GM23338 (cell line): Measurements from ENCODE around the gene SPECC1L.

Experiments used
- CREB1 ChIP-seq: fragments of 250-450 bp; sonication (Bioruptor Pico); IDR thresholded peaks from 2 replicates; pipeline ENCODE4 v1.5.0; 2020; ENCODE audit warnings: low read depth, mild to moderate bottlenecking, moderate library complexity
- CTCF ChIP-seq, 2 experiments: fragments of 200-600 bp in 1 of 2; sonication (generic) in 1 of 2; conservative IDR thresholded peaks; 2 replicates each; pipeline versions ENCODE4 v1.5.1 to v1.6.1; 2016 to 2017; ENCODE audit warnings: antibody characterized with exemption in 2 of 2, low read depth in 2 of 2, mild to moderate bottlenecking in 2 of 2, moderate library complexity in 1 of 2
- ETS1 ChIP-seq: IDR thresholded peaks from 2 replicates; pipeline ENCODE4 v1.6.1; 2016; ENCODE audit warnings: antibody characterized with exemption
- EZH2 ChIP-seq: fragments of 200-600 bp; sonication (generic); IDR thresholded peaks from one replicate; pipeline ENCODE4 v1.8.0; 2017; ENCODE audit warnings: antibody characterized with exemption, mild to moderate bottlenecking, low read depth; ENCODE audit not compliant: unreplicated experiment
- EZH2phosphoT487 ChIP-seq: fragments of 200-600 bp; sonication (generic); IDR thresholded peaks from one replicate; pipeline ENCODE4 v1.8.1; 2018; ENCODE audit warnings: antibody characterized with exemption; ENCODE audit not compliant: unreplicated experiment
- POLR2AphosphoS5 ChIP-seq: IDR thresholded peaks from 2 replicates; pipeline ENCODE4 v1.6.1; 2016; ENCODE audit warnings: antibody characterized with exemption, low read depth
- REST ChIP-seq: IDR thresholded peaks from one replicate; pipeline ENCODE4 v1.6.1; 2018; ENCODE audit warnings: antibody characterized with exemption; ENCODE audit not compliant: unreplicated experiment

DNA sequence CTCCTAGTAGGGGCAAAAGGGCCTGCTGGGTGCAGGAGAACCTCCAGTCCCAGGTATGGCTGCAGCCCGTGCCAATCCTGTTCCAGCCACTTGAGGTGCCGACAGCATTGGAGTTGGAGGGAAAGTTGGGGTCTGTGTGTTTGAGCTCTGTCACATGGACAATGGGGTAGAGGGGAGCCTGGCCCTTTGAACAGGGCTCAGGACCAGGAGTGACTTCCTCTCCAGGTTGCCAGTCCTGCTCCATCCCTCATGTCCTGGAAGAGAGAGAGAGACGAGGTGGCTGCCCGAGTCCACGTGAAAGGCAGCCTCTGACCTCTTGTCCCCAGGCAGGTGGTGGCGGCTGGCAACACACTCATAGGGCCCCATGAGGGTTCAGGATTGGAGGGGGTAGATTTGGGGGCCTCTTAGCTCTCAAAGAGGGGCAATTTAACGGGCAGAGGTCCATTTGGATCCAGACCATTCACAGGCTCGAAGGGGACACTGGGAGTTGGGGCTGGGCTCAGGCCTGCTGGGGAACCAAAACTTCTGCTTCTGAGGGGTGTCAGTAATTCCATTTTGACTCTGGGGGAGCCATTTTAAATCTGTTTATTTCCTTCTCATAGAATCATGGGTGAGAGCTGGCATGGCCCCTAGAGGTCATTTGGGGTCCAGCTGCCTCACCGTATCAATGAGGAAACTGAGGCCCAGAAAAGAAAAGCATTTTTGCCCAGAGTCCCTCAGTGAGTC lies 160.8 kb downstream of the SPECC1L start:
- TF ChIP-seq CTCF (conservative IDR thresholded peaks at IDR 0.05; ENCODE audit: low read depth in 2 of 2) = no peak
- no peak for TF ChIP-seq EZH2
- TF ChIP-seq REST = no peak
- TF ChIP-seq CREB1 = no peak
- no peak for TF ChIP-seq EZH2phosphoT487
- TF ChIP-seq POLR2AphosphoS5 = no peak
- no peak for TF ChIP-seq ETS1
